HepG2 (cell line): ENCODE measurements around the gene DCAF6. TPM values are rescaled to one million over a fixed set of nuclear protein-coding genes. Genes with fewer than 3 reads are reported as not detected.
"Not testable (repeated sequence)": the region's sequence is repeated elsewhere in the genome, so short reads cannot be mapped to it uniquely, and the experiment has no call there.

Experiments
- ATAC-seq: fragments of 200-7000 bp; cut with Tn5 transposase; 3 replicates; pipeline ENCODE4 v1.9.1; 2020; ENCODE audit warnings: mild to moderate bottlenecking, moderate library complexity
- BruUV-seq: library from RNA; stranded (reverse); fragments of 400-500 nt; replicated peaks from 2 replicates; lab custom pipeline; 2021; lab: Mats Ljungman, UMichigan
- CTCF ChIA-PET: fragments of 300-600 bp; formaldehyde crosslinking; extraction: SDS; loops from one replicate; lab custom pipeline; 2021; ENCODE audit warnings: low total read pairs, inconsistent platforms, low intra/inter-chr PET ratio; lab: Yijun Ruan, JAX
- POLR2A ChIA-PET: fragments of 350-600 bp; sonication (Branson Sonifier 250); formaldehyde crosslinking; loops from one replicate; lab custom pipeline; 2020; ENCODE audit warnings: antibody characterized with exemption, inconsistent platforms; lab: Yijun Ruan, JAX
- DNase-seq: peaks from one replicate; pipeline ENCODE4 v3.0.0-alpha.2; 2015; ENCODE audit warnings: low spot score
- FAIRE-seq: peaks from 3 replicates; lab custom pipeline; 2011; peaks lifted over from hg19 to GRCh38; lab: Jason Lieb, UNC
- H2AFZ ChIP-seq: one replicate; pipeline ENCODE4 v1.6.1; 2011; ENCODE audit warnings: low read length, inconsistent platforms
- H3K27ac ChIP-seq: fragments of 300-600 bp; 3 replicates; pipeline ENCODE4 v1.8.0; 2011; ENCODE audit warnings: mixed run types, mild to moderate bottlenecking, mixed read lengths, low read length, inconsistent platforms; ENCODE audit not compliant: insufficient read depth; ENCODE audit errors: extremely low read length
- H3K27me3 ChIP-seq, 2 experiments: fragments of 200-600 bp in 1 of 2; 2 replicates in 1 of 2; 3 replicates in 1 of 2; pipeline versions ENCODE4 v1.6.0 to v1.8.0; 2011; ENCODE audit warnings: low read length in 2 of 2, mild to moderate bottlenecking in 2 of 2, moderate library complexity in 2 of 2, inconsistent platforms in 1 of 2; ENCODE audit not compliant: insufficient read depth in 2 of 2, control insufficient read depth in 1 of 2
- H3K36me3 ChIP-seq, 2 experiments: fragments of 200-600 bp in 1 of 2; replicated peaks in 1 of 2; 2 replicates in 1 of 2; 3 replicates in 1 of 2; pipeline versions ENCODE4 v1.5.1 to v1.8.0; 2011; ENCODE audit warnings: low read length in 2 of 2, inconsistent platforms in 1 of 2; ENCODE audit not compliant: insufficient read depth in 2 of 2, control insufficient read depth in 1 of 2
- H3K4me1 ChIP-seq: 2 replicates; pipeline ENCODE4 v1.5.1; 2012; ENCODE audit warnings: low read length, inconsistent platforms; ENCODE audit not compliant: insufficient read depth
- H3K4me2 ChIP-seq: 2 replicates; pipeline ENCODE4 v1.6.0; 2011; ENCODE audit warnings: low read depth, low read length, inconsistent platforms
- H3K4me3 ChIP-seq, 3 experiments: fragments of 200-600 bp in 1 of 3; sonication (generic), shearing (Covaris generic) in 1 of 3; replicated peaks in 1 of 3; 2 replicates each; pipeline ENCODE4 v1.5.1; 2011 to 2016; ENCODE audit warnings: low read length in 3 of 3, inconsistent platforms in 2 of 3, low read depth in 2 of 3, mild to moderate bottlenecking in 2 of 3, control low read depth in 1 of 3, mixed read lengths in 1 of 3; ENCODE audit not compliant: insufficient read depth in 1 of 3
- H3K79me2 ChIP-seq: one replicate; pipeline ENCODE4 v1.6.1; 2011; ENCODE audit warnings: low read length, inconsistent platforms; ENCODE audit not compliant: insufficient read depth
- H3K9ac ChIP-seq: 2 replicates; pipeline ENCODE4 v1.6.0; 2011; ENCODE audit warnings: mild to moderate bottlenecking, low read depth, low read length, inconsistent platforms; ENCODE audit not compliant: insufficient read depth
- H3K9me3 ChIP-seq: 2 replicates; pipeline ENCODE4 v1.5.1; 2012; ENCODE audit warnings: mild to moderate bottlenecking, low read length
- H4K20me1 ChIP-seq: 2 replicates; pipeline ENCODE4 v1.6.0; 2011; ENCODE audit warnings: inconsistent platforms, mild to moderate bottlenecking, low read length, moderate library complexity; ENCODE audit not compliant: insufficient read depth
- GPN1 ChIP-seq: sonication (generic); formaldehyde crosslinking; IDR thresholded peaks from 2 replicates; pipeline ENCODE4 v1.5.1; 2020; ENCODE audit warnings: missing genetic modification reagents, borderline replicate concordance
- GRHL1 ChIP-seq: sonication (generic); formaldehyde crosslinking; conservative IDR thresholded peaks from 2 replicates; pipeline ENCODE4 v1.8.0; 2022; ENCODE audit warnings: missing genetic modification reagents
- MBD4 ChIP-seq: IDR thresholded peaks from 2 replicates; pipeline ENCODE4 v1.6.1; 2012; ENCODE audit warnings: low read length, inconsistent platforms, borderline replicate concordance
- TARDBP ChIP-seq: sonication (generic); formaldehyde crosslinking; IDR thresholded peaks from 2 replicates; pipeline ENCODE4 v1.8.0; 2022; ENCODE audit warnings: mild to moderate bottlenecking, missing genetic modification reagents
- WGBS: methylation state at CpG from one replicate; pipeline ENCODE4 v1.1.6; 2017; ENCODE audit warnings: low lambda C conversion rate; 5-methylcytosine and 5-hydroxymethylcytosine counted together
- in situ Hi-C: cut with HindIII; loops from 2 replicates; pipeline ENCODE4 v1.10.0; 2017; ENCODE audit warnings: low pct_unique_long_range_greater_than_20kb; ENCODE audit not compliant: extremely low pct_ligation_motif_present
- intact Hi-C: fragments of 100-400 bp; cut with micrococcal nuclease; formaldehyde crosslinking; loops from one replicate; pipeline ENCODE4 v1.10.0; 2022; ENCODE audit not compliant: unreplicated experiment
- polyA plus RNA-seq, 8 experiments: library from polyadenylated mRNA; depleted of rRNA in 3 of 8; stranded (reverse) in 7 of 8; unstranded in 1 of 8; fragments of >200 nt; fragmentation: Illumina TruSeq in 4 of 8; extraction: Trizol in 4 of 8; gene quantifications; 2 replicates each; pipeline versions ENCODE4 v1.2.1 to v1.2.3, GENCODE V29; 2011 to 2016; ENCODE audit warnings: low read depth in 4 of 8, missing spikeins in 1 of 8, mixed read lengths in 1 of 8; ENCODE audit not compliant: insufficient read depth in 1 of 8
- total RNA-seq, 5 experiments: library from RNA; depleted of rRNA; stranded (reverse); fragments of >200 nt; fragmentation: Illumina TruSeq; extraction: Trizol; gene quantifications; 2 replicates each; pipeline ENCODE4 v1.2.3, GENCODE V29; 2016; ENCODE audit warnings: low read depth in 1 of 5

Gene DCAF6
- total and polyA plus RNA-seq, 2 of the 13 experiments (the other 11 are each of a cell fraction or from before 2014, with no cell fraction given) = 24.7 to 33.7 TPM

- H3K36me3 ChIP-seq, H3K27me3 ChIP-seq, H3K9me3 ChIP-seq, DNase-seq, intact Hi-C loops, H4K20me1 ChIP-seq, H3K27ac ChIP-seq, ATAC-seq, in situ Hi-C loops, H3K9ac ChIP-seq, FAIRE-seq, H3K4me2 ChIP-seq, BruUV-seq, H3K79me2 ChIP-seq, H2AFZ ChIP-seq, H3K4me1 ChIP-seq, CTCF ChIA-PET, H3K4me3 ChIP-seq, POLR2A ChIA-PET: not testable (repeated sequence)
- WGBS = 30% methylated on average over 2 of the region's 2 CpGs
Observed at GRCh38 chr1:167887187-167887586, 49.3 kb upstream of the DCAF6 start.

- H4K20me1 ChIP-seq = no peaks in the 10 kb centered on the region
- H3K27ac ChIP-seq = no peak overlapping the region
- no peak overlapping the region for H2AFZ ChIP-seq
- intact Hi-C loops (no loop called here), in situ Hi-C loops (no loop called here)
- no TSS peak for BruUV-seq
- H3K4me1 ChIP-seq = no peaks in the 10 kb centered on the region
- no peak for DNase-seq
- no peak for ATAC-seq
- POLR2A ChIA-PET = no interaction called here
- no peak overlapping the region for H3K4me3 ChIP-seq
- H3K9ac ChIP-seq = no peak overlapping the region
- CTCF ChIA-PET = no interaction called here
- H3K9me3 ChIP-seq = no peaks in the 10 kb centered on the region
- no peaks in the 10 kb centered on the region for H3K27me3 ChIP-seq
- no peaks in the 10 kb centered on the region for H3K79me2 ChIP-seq
- no peak for FAIRE-seq
- no peaks in the 10 kb centered on the region for H3K36me3 ChIP-seq
- no peak for TF ChIP-seq MBD4
- TF ChIP-seq GPN1 (CRISPR knock-in tag) = no peak
- TF ChIP-seq GRHL1 (CRISPR knock-in tag) = no peak
- TF ChIP-seq TARDBP (CRISPR knock-in tag) = no peak
- H3K4me2 ChIP-seq = no peak overlapping the region
Observed at GRCh38 chr1:167890400-167890799, 46.1 kb upstream of the DCAF6 start.
